Peyer's patch (tissue), 4 donors: Measurements from ENCODE around the gene DERA. TPM values are rescaled to one million over a fixed set of nuclear protein-coding genes. Genes with fewer than 3 reads are reported as not detected.
A peak's percentile ranks its signal among the peaks of the same experiment; 100 is the strongest.

Experiments used
- DNase-seq, 3 donors: peaks; one replicate each; pipeline ENCODE4 v3.0.0-alpha.2; 2017 to 2019
- H3K27ac ChIP-seq, 4 donors: fragments of 200-600 bp; sonication (generic); one replicate each; pipeline ENCODE4 v1.5.1; 2016 to 2019
- H3K27me3 ChIP-seq, 2 donors: fragments of 200-600 bp; sonication (generic); one replicate each; pipeline ENCODE4 v1.5.1; 2019
- H3K36me3 ChIP-seq, 3 donors: fragments of 200-600 bp; sonication (generic); one replicate each; pipeline ENCODE4 v1.5.1; 2016 to 2019
- H3K4me1 ChIP-seq, 4 donors: fragments of 200-600 bp; sonication (generic); one replicate each; pipeline ENCODE4 v1.5.1; 2016 to 2019
- H3K4me3 ChIP-seq, 4 donors: fragments of 200-600 bp; sonication (generic); 1 replicate in 3 of 4; 2 replicates in 1 of 4; pipeline ENCODE4 v1.5.1; 2016 to 2019; ENCODE audit warnings: mild to moderate bottlenecking in 1 of 4
- H3K9me3 ChIP-seq, 4 donors: fragments of 200-600 bp; sonication (generic); one replicate each; pipeline ENCODE4 v1.5.1; 2016 to 2019; ENCODE audit warnings: mild to moderate bottlenecking in 1 of 4
- POLR2A ChIP-seq, 2 donors: fragments of 450-650 bp; IDR thresholded peaks; one replicate each; pipeline ENCODE4 v1.5.1; 2017; ENCODE audit warnings: antibody characterized with exemption in 2 of 2, mild to moderate bottlenecking in 2 of 2, moderate library complexity in 2 of 2
- total RNA-seq, 4 donors: library from RNA; depleted of rRNA; stranded (reverse); fragments of >200 nt; gene quantifications; one replicate each; pipeline ENCODE4 v1.1.0, GENCODE V29; 2016
- TF ChIP-seq, protein P1 (sequence below), 6 experiments: fragments of 450-650 bp in 4 of 6; fragments of 200-600 bp in 2 of 6; sonication (generic) in 1 of 6; IDR thresholded peaks; one replicate each; pipeline ENCODE4 v1.5.1; 2017 to 2019; ENCODE audit warnings: antibody characterized with exemption in 6 of 6, mild to moderate bottlenecking in 3 of 6, moderate library complexity in 1 of 6

The DERA gene
- total RNA-seq, 4 donors from 2014 or later, result 45.4 to 111 (median 78.9) TPM

DNA sequence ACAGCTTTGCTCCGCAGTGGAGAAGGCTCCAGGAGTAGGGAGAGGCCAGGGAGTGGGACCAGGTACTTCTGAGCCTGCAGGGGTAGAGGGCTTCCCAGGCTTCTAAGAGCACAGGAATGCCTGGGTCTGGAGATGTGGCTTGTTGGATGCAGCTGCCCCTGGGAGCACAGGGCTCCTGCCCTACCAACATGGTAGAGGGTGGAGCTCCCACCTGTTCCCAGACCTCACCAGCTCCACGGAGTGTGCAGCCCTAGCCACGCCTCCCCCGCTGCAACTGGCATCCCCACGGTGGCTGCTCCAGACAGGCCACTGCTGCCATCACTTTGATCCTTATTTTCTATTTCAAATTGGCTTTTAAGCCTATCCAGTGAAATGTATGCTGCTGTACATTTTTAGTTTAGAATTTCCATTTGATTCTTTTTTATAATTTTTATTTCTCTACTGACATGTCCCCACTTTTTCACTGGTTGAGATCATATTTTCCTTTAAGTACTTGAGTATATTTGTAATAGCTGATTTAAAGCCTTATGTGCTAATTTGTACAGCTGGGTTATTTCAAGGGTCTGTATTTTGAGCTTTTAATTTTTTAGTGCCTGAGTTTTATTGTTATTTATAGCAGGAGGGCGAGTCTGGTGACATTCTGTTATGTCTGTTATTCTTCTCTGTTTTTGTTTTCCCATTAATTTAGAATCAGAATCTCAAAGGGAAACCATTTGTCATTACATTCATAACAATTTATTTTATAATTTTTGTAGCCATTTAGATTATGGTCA lies 78.0 kb downstream of the DERA start:
- H3K4me3 ChIP-seq, result no peak overlapping the region
- no peak for TF ChIP-seq POLR2A (IDR thresholded peaks at IDR 0.05)
- TF ChIP-seq, protein P1, sequence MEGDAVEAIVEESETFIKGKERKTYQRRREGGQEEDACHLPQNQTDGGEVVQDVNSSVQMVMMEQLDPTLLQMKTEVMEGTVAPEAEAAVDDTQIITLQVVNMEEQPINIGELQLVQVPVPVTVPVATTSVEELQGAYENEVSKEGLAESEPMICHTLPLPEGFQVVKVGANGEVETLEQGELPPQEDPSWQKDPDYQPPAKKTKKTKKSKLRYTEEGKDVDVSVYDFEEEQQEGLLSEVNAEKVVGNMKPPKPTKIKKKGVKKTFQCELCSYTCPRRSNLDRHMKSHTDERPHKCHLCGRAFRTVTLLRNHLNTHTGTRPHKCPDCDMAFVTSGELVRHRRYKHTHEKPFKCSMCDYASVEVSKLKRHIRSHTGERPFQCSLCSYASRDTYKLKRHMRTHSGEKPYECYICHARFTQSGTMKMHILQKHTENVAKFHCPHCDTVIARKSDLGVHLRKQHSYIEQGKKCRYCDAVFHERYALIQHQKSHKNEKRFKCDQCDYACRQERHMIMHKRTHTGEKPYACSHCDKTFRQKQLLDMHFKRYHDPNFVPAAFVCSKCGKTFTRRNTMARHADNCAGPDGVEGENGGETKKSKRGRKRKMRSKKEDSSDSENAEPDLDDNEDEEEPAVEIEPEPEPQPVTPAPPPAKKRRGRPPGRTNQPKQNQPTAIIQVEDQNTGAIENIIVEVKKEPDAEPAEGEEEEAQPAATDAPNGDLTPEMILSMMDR (IDR thresholded peaks at IDR 0.05), result no peak
- H3K27ac ChIP-seq, result no peak overlapping the region
- no peaks in the 10 kb centered on the region for H3K4me1 ChIP-seq
- H3K9me3 ChIP-seq, result no peaks in the 10 kb centered on the region
- H3K36me3 ChIP-seq, result peaks cover 0 to 22% (median 0%) of the 10 kb centered on the region in 3 donors
- DNase-seq, result no peak
- H3K27me3 ChIP-seq, result no peaks in the 10 kb centered on the region

DNA sequence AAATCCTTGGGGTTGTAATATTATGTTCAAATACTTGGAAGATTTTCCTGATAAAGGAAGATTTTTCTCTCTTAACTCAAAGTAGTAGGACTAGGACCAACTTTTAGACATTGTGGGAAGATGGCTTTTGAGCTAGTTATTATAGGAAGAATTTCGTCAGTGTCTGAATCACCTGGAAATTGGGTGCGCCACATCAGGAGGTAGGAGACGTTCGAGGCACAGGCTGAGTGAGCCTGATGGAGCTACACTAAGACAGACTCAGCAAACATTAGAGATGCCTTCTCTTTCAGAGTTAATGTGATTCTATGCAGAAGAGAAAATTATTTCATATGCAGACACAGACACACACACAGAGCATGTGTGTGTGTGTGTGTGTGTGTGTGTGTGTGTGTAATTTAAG lies 84.7 kb downstream of the DERA start:
- H3K4me1 ChIP-seq, result peaks cover 0 to 11% (median 0%) of the 10 kb centered on the region in 4 donors
- H3K36me3 ChIP-seq, result peaks cover 0 to 15% (median 0%) of the 10 kb centered on the region in 3 donors
- no peaks in the 10 kb centered on the region for H3K9me3 ChIP-seq
- TF ChIP-seq, protein P1 (IDR thresholded peaks at IDR 0.05), result no peak
- TF ChIP-seq POLR2A (IDR thresholded peaks at IDR 0.05), result no peak
- no peaks in the 10 kb centered on the region for H3K27me3 ChIP-seq
- H3K27ac ChIP-seq, result peak overlapping the region in 2 of 4 donors; percentile 38 to 41
- no peak overlapping the region for H3K4me3 ChIP-seq
- DNase-seq, result no peak

DNA sequence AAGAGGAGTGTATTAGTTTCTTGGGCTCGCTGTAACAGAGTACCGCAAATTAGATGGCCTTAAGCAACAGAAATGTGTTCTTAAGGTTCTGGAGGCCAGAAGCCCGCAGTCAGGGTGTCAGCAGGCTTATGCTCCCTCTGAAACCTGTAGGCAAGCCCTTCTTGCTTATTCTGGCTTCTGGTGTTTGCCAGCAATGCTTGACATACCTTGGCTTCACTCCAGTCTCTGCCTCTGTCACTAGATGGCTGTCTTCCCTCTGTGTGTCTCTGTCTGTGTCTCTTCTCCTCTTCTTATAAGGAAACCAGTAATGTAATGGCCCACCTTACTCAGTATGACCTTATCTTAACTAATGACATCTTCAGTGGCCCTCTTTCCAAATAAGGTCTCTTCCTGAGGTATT lies 85.1 kb downstream of the DERA start:
- TF ChIP-seq, protein P1 (IDR thresholded peaks at IDR 0.05), result peak in 3 of 6 experiments; percentile 27 to 58 (median 35)
- no peak for TF ChIP-seq POLR2A (IDR thresholded peaks at IDR 0.05)

DNA sequence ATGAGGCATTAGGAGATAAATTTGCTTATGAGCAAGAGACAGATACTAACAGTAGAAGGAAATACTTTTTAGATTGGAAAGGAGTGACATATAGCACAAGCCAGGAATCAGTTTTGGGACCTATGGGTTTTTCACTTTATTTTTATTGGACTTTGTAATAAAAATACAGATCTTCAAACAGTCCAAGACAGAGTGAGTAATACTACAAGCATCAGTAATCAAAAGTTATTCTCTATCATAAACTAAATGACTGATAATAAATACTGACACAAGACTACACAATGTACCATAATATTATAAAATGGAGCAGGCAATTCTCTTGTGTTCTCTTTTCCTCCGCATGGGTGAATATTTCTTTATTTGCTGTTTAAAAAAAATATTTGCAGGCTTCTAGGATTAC lies 85.8 kb downstream of the DERA start:
- Histone ChIP-seq H3K27ac (peak overlapping the region in 2 of 4 donors; percentile 38 to 41), H3K9me3 (no peaks in the 10 kb centered on the region), H3K4me3 (no peak overlapping the region), H3K36me3 (peaks cover 0 to 15% (median 0%) of the 10 kb centered on the region in 3 donors), H3K27me3 (no peaks in the 10 kb centered on the region), H3K4me1 (peaks cover 0 to 11% (median 0%) of the 10 kb centered on the region in 4 donors)
- no peak for DNase-seq
- no peak for TF ChIP-seq POLR2A (IDR thresholded peaks at IDR 0.05)
- TF ChIP-seq, protein P1 (IDR thresholded peaks at IDR 0.05), result peak in 3 of 6 experiments; percentile 21 to 34 (median 31)

More for the DNA sequence above, 85.1 kb downstream of the DERA start:
- H3K36me3 ChIP-seq, result peaks cover 0 to 15% (median 0%) of the 10 kb centered on the region in 3 donors
- H3K4me1 ChIP-seq, result peaks cover 0 to 11% (median 0%) of the 10 kb centered on the region in 4 donors
- H3K27ac ChIP-seq, result peak overlapping the region in 2 of 4 donors; percentile 38 to 41
- H3K9me3 ChIP-seq, result no peaks in the 10 kb centered on the region
- peak in 1 of 3 donors; percentile 55 for DNase-seq
- no peaks in the 10 kb centered on the region for H3K27me3 ChIP-seq
- no peak overlapping the region for H3K4me3 ChIP-seq

DNA sequence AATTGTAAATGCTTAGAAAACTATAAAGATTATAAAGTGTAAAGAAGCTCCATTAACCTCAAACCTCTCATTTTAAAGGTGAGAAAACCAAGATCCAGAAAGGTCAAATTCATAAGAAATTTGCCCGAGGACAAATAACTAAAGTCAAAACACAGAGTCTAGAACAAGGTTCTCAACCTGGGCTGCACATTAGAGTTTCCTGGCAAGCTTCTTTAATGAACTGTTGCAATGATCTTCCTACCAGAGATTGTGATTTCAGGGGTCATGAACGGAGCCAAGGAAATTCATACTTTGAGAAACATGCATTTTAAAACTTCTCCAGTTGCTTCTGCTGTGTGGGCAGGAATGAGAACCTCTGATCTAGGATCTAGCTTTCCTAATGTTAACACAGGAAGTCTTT lies 86.8 kb downstream of the DERA start:
- DNase-seq, result no peak
- Histone ChIP-seq H3K4me1 (peaks cover 0 to 11% (median 0%) of the 10 kb centered on the region in 4 donors), H3K27ac (no peak overlapping the region), H3K27me3 (no peaks in the 10 kb centered on the region), H3K36me3 (peaks cover 0 to 15% (median 0%) of the 10 kb centered on the region in 3 donors), H3K4me3 (no peak overlapping the region), H3K9me3 (no peaks in the 10 kb centered on the region)
- TF ChIP-seq, protein P1 (IDR thresholded peaks at IDR 0.05), result no peak
- TF ChIP-seq POLR2A (IDR thresholded peaks at IDR 0.05), result no peak
